Coronary artery (tissue), 2 donors: Measurements from ENCODE around the gene NDP.
A peak's percentile ranks its signal among the peaks of the same experiment; 100 is the strongest.

Experiments used
- DNase-seq: peaks from one replicate; pipeline ENCODE4 v3.0.0-alpha.2; 2017; ENCODE audit warnings: low spot score
- H3K27ac ChIP-seq, 2 donors: fragments of 200-600 bp; sonication (generic); one replicate each; pipeline ENCODE4 v1.5.1; 2016 to 2019
- H3K4me3 ChIP-seq: fragments of 200-600 bp; sonication (generic); 2 replicates; pipeline ENCODE4 v1.5.1; 2016; ENCODE audit warnings: mild to moderate bottlenecking, moderate library complexity
- TF ChIP-seq, protein P1 (sequence below): fragments of 200-600 bp; sonication (generic); IDR thresholded peaks from one replicate; pipeline ENCODE4 v1.5.1; 2019; ENCODE audit warnings: antibody characterized with exemption

Gene NDP

GRCh38 chrX:43973249-43974099 is at the start of gene NDP:
Gene NDP (minus strand): TSS chrX:43973390. CDS start chrX:43958645, 14,745 bp downstream.
- H3K4me3 ChIP-seq: peak within 1 kb of the TSS; percentile 60
- TF ChIP-seq, protein P1, sequence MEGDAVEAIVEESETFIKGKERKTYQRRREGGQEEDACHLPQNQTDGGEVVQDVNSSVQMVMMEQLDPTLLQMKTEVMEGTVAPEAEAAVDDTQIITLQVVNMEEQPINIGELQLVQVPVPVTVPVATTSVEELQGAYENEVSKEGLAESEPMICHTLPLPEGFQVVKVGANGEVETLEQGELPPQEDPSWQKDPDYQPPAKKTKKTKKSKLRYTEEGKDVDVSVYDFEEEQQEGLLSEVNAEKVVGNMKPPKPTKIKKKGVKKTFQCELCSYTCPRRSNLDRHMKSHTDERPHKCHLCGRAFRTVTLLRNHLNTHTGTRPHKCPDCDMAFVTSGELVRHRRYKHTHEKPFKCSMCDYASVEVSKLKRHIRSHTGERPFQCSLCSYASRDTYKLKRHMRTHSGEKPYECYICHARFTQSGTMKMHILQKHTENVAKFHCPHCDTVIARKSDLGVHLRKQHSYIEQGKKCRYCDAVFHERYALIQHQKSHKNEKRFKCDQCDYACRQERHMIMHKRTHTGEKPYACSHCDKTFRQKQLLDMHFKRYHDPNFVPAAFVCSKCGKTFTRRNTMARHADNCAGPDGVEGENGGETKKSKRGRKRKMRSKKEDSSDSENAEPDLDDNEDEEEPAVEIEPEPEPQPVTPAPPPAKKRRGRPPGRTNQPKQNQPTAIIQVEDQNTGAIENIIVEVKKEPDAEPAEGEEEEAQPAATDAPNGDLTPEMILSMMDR: no peak
- DNase-seq: no peak
- no peak within 1 kb of the TSS for H3K27ac ChIP-seq

- Histone ChIP-seq H3K27ac (no peak overlapping the region), H3K4me3 (no peak overlapping the region)
- DNase-seq: no peak
- TF ChIP-seq, protein P1: no peak
These were observed 49.8 kb upstream of the NDP start for GRCh38 chrX:44022964-44023363.

DNA sequence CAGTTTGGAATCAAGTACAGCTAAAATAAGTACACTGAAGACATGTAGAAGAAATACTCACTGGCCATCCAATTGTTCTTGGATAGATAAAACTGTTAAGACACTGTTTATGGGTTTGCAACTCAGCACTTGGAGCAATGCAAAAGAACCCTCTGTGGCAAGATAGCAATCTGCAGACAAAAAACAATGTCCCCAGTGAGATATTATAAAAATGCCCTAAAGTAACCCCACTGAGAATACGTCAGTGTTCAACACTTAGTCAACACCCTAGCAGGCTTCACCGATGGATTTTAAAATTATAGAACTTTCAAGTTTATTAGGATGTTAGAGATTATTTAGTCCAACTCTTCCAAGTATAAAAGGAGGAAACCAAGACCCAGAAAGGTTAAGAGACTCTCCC is 47.5 kb upstream of the NDP start:
- Histone ChIP-seq H3K27ac (no peak overlapping the region), H3K4me3 (no peak overlapping the region)
- TF ChIP-seq, protein P1: no peak
- DNase-seq: no peak

- TF ChIP-seq, protein P1: no peak
- DNase-seq: no peak
- no peak overlapping the region for H3K27ac ChIP-seq
- H3K4me3 ChIP-seq: no peak overlapping the region
These were observed 46.7 kb upstream of the NDP start for GRCh38 chrX:44019911-44020310.

GRCh38 chrX:44017676-44018075 is 44.5 kb upstream of the NDP start:
- H3K27ac ChIP-seq: no peak overlapping the region
- DNase-seq: no peak
- TF ChIP-seq, protein P1: no peak
- H3K4me3 ChIP-seq: no peak overlapping the region

GRCh38 chrX:44016906-44017305 is 43.7 kb upstream of the NDP start:
- TF ChIP-seq, protein P1: no peak
- DNase-seq: no peak
- no peak overlapping the region for H3K4me3 ChIP-seq
- H3K27ac ChIP-seq: no peak overlapping the region

DNA sequence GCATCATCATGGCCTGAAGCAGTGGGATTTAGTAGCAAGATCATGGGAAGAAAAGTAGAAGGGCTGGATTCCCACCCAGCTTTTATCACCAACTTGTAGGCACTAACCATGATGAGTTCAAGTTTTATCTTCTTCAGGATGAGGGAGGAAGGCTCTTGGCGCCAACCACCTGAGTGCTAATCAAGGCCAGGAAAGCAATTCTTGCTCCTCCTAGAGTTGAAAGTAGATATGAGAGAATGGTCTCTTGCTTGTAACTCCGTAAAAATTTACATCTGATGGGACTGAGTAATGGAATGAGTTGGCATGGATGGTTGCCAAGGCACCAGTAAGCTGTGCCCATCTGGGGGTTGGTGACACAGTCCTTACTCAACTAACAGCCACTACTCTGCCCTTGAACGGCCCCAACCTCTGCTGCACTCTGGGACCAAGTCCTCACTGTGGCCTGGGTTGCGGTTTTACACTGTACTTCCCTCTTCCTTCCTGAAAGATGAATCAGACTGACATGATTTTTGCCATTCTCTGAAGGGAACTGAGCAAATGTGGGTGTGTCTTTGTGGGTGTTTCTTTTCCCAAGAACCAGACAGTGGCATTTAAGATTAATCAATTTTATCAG is 39.4 kb upstream of the NDP start:
- Histone ChIP-seq H3K27ac (no peak overlapping the region), H3K4me3 (no peak overlapping the region)
- TF ChIP-seq, protein P1: no peak
- no peak for DNase-seq
